ENCODE data around the gene ID2. TPM values are rescaled to one million over a fixed set of nuclear protein-coding genes. Genes with fewer than 3 reads are reported as not detected.

ID2 gene
- total RNA-seq, 1 donor from 2014 or later: 7.6 TPM

GRCh38 chr2:8647462-8647857 lies 34.4 kb upstream of the ID2 start:
- DNase-seq (ENCODE audit: low read depth, low spot score): no peak

GRCh38 chr2:8648441-8649213 lies 33.2 kb upstream of the ID2 start:
- no peak for DNase-seq (ENCODE audit: low read depth, low spot score)

- DNase-seq (ENCODE audit: low read depth, low spot score): no peak
These were observed 32.1 kb upstream of the ID2 start for GRCh38 chr2:8649718-8650117.

GRCh38 chr2:8650256-8650655 lies 31.6 kb upstream of the ID2 start:
- no peak for DNase-seq (ENCODE audit: low read depth, low spot score)

- DNase-seq (ENCODE audit: low read depth, low spot score): no peak
These were observed 29.0 kb upstream of the ID2 start for GRCh38 chr2:8652774-8653426.

GRCh38 chr2:8653485-8653884 lies 28.4 kb upstream of the ID2 start:
- no peak for DNase-seq (ENCODE audit: low read depth, low spot score)

GRCh38 chr2:8654041-8654440 lies 27.8 kb upstream of the ID2 start:
- no peak for DNase-seq (ENCODE audit: low read depth, low spot score)

DNA sequence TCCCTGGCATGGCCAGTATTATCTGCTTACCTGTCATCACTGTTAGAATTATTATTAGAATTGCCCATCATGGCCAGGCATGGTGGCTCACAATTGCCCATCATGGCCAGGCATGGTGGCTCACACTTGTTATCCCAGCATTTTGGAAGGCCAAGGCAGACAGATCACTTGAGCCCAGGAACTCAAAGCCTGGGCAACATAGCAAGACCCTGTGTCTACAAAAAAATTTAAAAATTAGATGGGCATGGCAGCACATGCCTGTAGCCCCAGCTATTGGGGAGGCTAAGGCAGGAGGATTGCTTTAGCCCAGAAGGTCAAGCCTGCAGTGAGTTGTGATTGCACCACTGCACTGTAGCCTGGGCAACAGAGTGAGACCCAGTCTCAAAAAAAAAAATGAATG lies 27.4 kb upstream of the ID2 start:
- no peak for DNase-seq (ENCODE audit: low read depth, low spot score)

- DNase-seq (ENCODE audit: low read depth, low spot score): no peak
These were observed 25.7 kb upstream of the ID2 start for GRCh38 chr2:8656160-8656641.

- no peak for DNase-seq (ENCODE audit: low read depth, low spot score)
These were observed 25.0 kb upstream of the ID2 start for GRCh38 chr2:8656811-8657210.

GRCh38 chr2:8657423-8658062 lies 24.3 kb upstream of the ID2 start:
- no peak for DNase-seq (ENCODE audit: low read depth, low spot score)

DNA sequence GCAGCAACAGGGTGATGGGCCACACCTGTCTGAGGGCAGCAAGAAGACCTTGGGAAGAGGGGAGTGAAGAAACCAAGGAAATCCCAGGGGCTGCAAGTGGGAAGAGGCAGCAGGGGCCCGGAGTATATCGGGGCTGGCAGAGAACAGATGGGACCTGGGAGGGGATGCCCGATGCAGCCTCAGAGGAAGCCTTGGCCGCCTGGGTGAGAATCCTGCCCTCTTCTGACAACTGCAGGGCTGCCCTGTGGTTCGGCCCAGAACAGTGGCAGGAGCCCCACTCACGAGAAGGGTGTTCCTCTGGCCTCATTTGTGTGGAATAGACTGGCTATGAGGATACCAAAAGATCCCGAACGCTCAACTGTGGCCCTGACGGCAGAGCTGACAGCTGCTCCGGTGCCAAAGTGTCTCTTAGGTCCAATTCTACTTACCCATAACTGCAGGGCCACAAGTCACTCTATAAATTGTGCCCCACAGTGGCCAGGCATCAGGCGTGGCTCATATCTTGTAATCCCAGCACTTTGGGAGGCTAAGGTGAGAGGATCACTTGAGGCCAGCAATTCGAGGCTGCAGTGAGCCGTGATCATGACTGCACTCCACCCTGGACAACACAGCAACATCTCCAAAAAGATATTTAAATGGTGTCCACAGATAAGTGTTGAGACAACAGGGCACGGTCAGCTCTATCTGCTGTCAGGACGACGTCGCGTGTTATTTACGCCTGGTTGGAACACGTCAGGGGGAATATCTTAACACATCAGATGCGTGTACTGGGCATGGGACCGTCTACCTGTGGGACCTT lies 23.6 kb upstream of the ID2 start:
- no peak for DNase-seq (ENCODE audit: low read depth, low spot score)

DNA sequence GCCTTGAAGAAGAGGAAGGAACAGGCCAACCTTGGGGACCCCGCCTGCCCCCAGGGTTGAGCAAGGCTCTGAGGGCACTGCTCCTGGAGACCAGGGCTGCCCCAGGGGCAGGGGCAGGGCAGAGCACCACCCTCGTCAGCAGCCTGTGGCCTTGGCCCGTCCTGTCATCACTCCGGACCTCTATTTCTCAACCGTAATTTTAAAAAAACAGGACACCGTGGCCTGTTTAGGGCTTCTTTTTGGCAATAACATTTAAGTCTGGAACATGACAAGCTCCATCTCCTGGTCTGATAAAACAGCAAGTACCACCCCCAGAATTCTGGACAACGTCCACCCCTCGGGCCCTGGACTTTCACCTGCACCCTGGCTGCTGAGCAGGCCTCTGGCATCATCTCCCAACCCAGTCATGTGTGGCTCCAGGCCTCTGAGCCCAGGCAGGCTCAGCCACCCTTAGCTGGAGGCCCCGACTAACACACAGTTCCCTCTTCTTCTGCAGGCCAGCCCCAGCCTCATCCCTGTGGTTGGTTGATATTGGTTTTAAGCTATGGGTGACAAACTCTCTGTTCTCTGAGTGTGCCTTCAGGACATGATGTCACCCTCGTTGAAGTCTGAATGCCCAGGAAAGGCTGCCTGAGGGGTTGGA lies 22.6 kb upstream of the ID2 start:
- DNase-seq (ENCODE audit: low read depth, low spot score): no peak

- DNase-seq (ENCODE audit: low read depth, low spot score): no peak
These were observed 21.9 kb upstream of the ID2 start for GRCh38 chr2:8659735-8660492.

GRCh38 chr2:8661235-8661634 lies 20.6 kb upstream of the ID2 start:
- DNase-seq (ENCODE audit: low read depth, low spot score): no peak

- DNase-seq (ENCODE audit: low read depth, low spot score): no peak
These were observed 20.1 kb upstream of the ID2 start for GRCh38 chr2:8661736-8662135.

DNA sequence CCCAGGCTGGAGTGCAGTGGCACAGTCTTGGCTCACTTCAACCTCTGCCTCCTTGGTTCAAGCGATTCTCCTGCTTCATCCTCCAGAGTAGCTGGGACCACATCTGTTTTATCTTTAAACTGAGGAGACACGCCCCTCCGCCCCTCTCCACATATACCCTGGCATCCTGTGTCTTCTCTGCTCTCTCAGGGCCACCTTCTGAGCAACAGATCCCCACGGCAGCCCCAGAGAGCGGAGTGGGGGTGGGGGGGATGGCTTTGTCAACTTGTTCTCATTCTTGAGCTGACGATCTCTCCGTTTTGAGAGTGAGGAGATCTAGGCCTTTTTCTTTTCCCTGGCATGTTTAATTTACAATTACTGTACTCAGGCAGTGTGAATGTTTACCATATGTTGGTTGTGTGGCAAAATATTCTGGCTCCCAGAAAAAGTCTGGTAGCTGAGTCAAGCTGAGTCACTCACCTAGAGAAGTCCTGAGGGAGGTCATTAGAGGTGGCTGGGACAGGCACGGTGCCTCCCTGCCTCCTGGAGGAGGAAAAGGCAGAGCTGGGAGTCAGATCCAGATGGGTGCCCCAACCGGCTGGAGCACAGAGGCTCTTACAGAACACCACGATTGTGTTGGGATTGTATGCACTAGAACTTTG lies 19.5 kb upstream of the ID2 start:
- DNase-seq (ENCODE audit: low read depth, low spot score): no peak

DNA sequence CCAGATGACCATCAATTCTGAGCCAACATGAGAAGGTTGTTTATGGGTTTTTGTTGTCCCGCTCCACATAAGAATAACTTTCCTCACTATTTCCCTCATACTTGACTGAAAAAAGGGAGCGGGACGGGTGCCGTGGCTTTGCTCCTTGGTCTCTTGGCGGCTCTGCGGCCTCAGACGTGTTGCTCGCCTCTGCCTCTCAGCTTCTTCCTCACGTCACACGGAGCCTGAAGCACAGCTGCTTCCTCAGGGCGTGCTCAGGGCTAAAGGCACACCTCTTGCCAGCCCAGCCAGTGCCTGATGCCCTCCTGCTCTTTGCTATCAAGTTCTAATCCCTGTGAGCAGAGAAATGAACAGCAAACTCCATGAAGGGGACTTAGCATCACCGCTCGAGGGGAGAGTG lies 17.9 kb upstream of the ID2 start:
- DNase-seq (ENCODE audit: low read depth, low spot score): no peak

- no peak for DNase-seq (ENCODE audit: low read depth, low spot score)
These were observed 15.3 kb upstream of the ID2 start for GRCh38 chr2:8666581-8666980.

DNA sequence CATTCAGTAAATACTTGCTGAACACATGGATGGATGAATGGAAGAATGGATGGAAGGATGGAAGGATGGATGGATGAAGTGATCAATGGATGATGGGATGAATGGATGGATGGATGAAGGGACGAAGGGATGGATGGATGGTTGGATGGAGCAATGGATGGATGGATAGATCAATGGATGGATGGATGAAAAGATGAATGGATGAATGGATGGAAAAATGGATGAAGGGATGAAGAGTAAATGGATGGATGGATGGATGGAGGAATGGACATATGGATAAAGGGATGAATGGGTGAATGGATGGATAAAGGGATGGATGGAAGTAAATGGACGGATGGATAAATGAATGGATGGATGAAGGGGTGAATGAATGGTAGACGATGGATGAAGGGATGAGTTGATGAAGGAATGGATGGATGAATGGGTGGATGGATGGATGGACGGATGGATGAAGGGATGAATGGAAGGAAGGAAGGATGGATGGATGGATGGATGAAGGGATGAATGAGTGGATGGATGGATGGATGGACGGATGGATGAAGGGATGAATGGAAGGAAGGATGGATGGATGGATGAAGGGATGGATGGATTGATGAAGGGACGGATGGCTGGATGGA lies 13.9 kb upstream of the ID2 start:
- DNase-seq (ENCODE audit: low read depth, low spot score): no peak
